Ishikawa (cell line): ENCODE data around the gene RAB11B.
A peak's percentile ranks its signal among the peaks of the same experiment; 100 is the strongest.

Experiments
- TEAD4 ChIP-seq: IDR thresholded peaks from 2 replicates; pipeline ENCODE4 v1.6.1; 2012
- ZBTB7A ChIP-seq: IDR thresholded peaks from 2 replicates; pipeline ENCODE4 v1.6.1; 2012; ENCODE audit warnings: low read depth

- TF ChIP-seq ZBTB7A (no peak; the same call in 1 of the 2 replicates), TEAD4 (peak; percentile 47; the same call in 1 of the 2 replicates)
Observed at GRCh38 chr19:8444677-8445487, 54.7 kb downstream of the RAB11B start, which contains the start of gene HNRNPM.
